HepG2 (cell line): ENCODE measurements around the gene ATG4B. TPM values are rescaled to one million over a fixed set of nuclear protein-coding genes. Genes with fewer than 3 reads are reported as not detected.

ENCODE experiments used
- DMTF1 ChIP-seq: sonication (generic); formaldehyde crosslinking; IDR thresholded peaks from 2 replicates; pipeline ENCODE4 v1.4.0; 2020; ENCODE audit warnings: mild to moderate bottlenecking, missing genetic modification reagents
- FOSL2 ChIP-seq: sonication (generic); formaldehyde crosslinking; IDR thresholded peaks from 2 replicates; pipeline ENCODE4 v1.4.0; 2020; ENCODE audit warnings: missing genetic modification reagents
- KAT7 ChIP-seq: IDR thresholded peaks from 2 replicates; pipeline ENCODE4 v1.6.1; 2018; ENCODE audit warnings: borderline replicate concordance, missing compliant biosample characterization
- NONO ChIP-seq, 2 experiments: fragments of 450-650 bp in 1 of 2; sonication (generic) in 1 of 2; formaldehyde crosslinking in 1 of 2; IDR thresholded peaks in 1 of 2; conservative IDR thresholded peaks in 1 of 2; 2 replicates each; pipeline versions ENCODE4 v1.6.1 to v1.8.0; 2017 to 2022; ENCODE audit warnings: mild to moderate bottlenecking in 1 of 2, missing genetic modification reagents in 1 of 2, moderate library complexity in 1 of 2
- RFX1 ChIP-seq: fragments of 450-650 bp; IDR thresholded peaks from 2 replicates; pipeline ENCODE4 v1.6.1; 2017
- SAP130 ChIP-seq: IDR thresholded peaks from 2 replicates; pipeline ENCODE4 v1.6.1; 2016; ENCODE audit warnings: low read depth
- SMAD9 ChIP-seq: sonication (generic); formaldehyde crosslinking; IDR thresholded peaks from 2 replicates; pipeline ENCODE4 v1.5.1; 2020; ENCODE audit warnings: mild to moderate bottlenecking, missing genetic modification reagents
- U2AF1 ChIP-seq: fragments of 200-400 bp; formaldehyde crosslinking; optimal IDR thresholded peaks from 2 replicates; pipeline ENCODE3; 2017; ENCODE audit warnings: mild to moderate bottlenecking, low read depth, low read length
- ZBED4 ChIP-seq: sonication (generic); formaldehyde crosslinking; IDR thresholded peaks from 2 replicates; pipeline ENCODE4 v1.4.0; 2020; ENCODE audit warnings: missing genetic modification reagents, borderline replicate concordance
- ZNF12 ChIP-seq: sonication (generic); formaldehyde crosslinking; IDR thresholded peaks from 2 replicates; pipeline ENCODE4 v1.5.0; 2020; ENCODE audit warnings: missing genetic modification reagents
- ZNF337 ChIP-seq: sonication (generic); formaldehyde crosslinking; IDR thresholded peaks from 2 replicates; pipeline ENCODE4 v1.5.1; 2020; ENCODE audit warnings: missing genetic modification reagents, low read depth, mild to moderate bottlenecking, borderline replicate concordance
- ZNF354B ChIP-seq: sonication (generic); formaldehyde crosslinking; IDR thresholded peaks from 2 replicates; pipeline ENCODE4 v1.8.0; 2022; ENCODE audit warnings: mild to moderate bottlenecking, missing genetic modification reagents
- ZNF552 ChIP-seq: sonication (generic); formaldehyde crosslinking; IDR thresholded peaks from 2 replicates; pipeline ENCODE4 v1.9.0; 2022; ENCODE audit warnings: missing genetic modification reagents, mild to moderate bottlenecking, borderline replicate concordance
- ZNF629 ChIP-seq: sonication (generic); formaldehyde crosslinking; conservative IDR thresholded peaks from 2 replicates; pipeline ENCODE4 v1.5.0; 2020; ENCODE audit warnings: missing genetic modification reagents
- ZNF660 ChIP-seq: sonication (generic); formaldehyde crosslinking; IDR thresholded peaks from 2 replicates; pipeline ENCODE4 v1.5.1; 2020; ENCODE audit warnings: mild to moderate bottlenecking, low read depth, missing genetic modification reagents, borderline replicate concordance
- ZSCAN29 ChIP-seq: sonication (generic); formaldehyde crosslinking; conservative IDR thresholded peaks from 2 replicates; pipeline ENCODE4 v1.4.0; 2020; ENCODE audit warnings: mild to moderate bottlenecking, missing genetic modification reagents
- polyA plus RNA-seq, 8 experiments: library from polyadenylated mRNA; depleted of rRNA in 3 of 8; stranded (reverse) in 7 of 8; unstranded in 1 of 8; fragments of >200 nt; fragmentation: Illumina TruSeq in 4 of 8; extraction: Trizol in 4 of 8; gene quantifications; 2 replicates each; pipeline versions ENCODE4 v1.2.1 to v1.2.3, GENCODE V29; 2011 to 2016; ENCODE audit warnings: low read depth in 4 of 8, missing spikeins in 1 of 8, mixed read lengths in 1 of 8; ENCODE audit not compliant: insufficient read depth in 1 of 8
- total RNA-seq, 5 experiments: library from RNA; depleted of rRNA; stranded (reverse); fragments of >200 nt; fragmentation: Illumina TruSeq; extraction: Trizol; gene quantifications; 2 replicates each; pipeline ENCODE4 v1.2.3, GENCODE V29; 2016; ENCODE audit warnings: low read depth in 1 of 5
- TF ChIP-seq, protein P1 (sequence below): sonication (generic); formaldehyde crosslinking; IDR thresholded peaks from 2 replicates; pipeline ENCODE4 v1.8.1; 2023; ENCODE audit warnings: mild to moderate bottlenecking, missing genetic modification reagents
- TF ChIP-seq, protein P2 (sequence below): sonication (generic); formaldehyde crosslinking; IDR thresholded peaks from 2 replicates; pipeline ENCODE4 v1.4.0; 2020; ENCODE audit warnings: missing genetic modification reagents, low read depth, mild to moderate bottlenecking, borderline replicate concordance

Gene ATG4B
- total and polyA plus RNA-seq, 2 of the 13 experiments (the other 11 are each of a cell fraction or from before 2014, with no cell fraction given): 95.5 to 239 TPM

- TF ChIP-seq FOSL2 (CRISPR knock-in tag) (peak; percentile 51), ZNF552 (CRISPR knock-in tag) (no peak), ZNF660 (0 out of 2 replicates have a peak, but pooled peaks have one; percentile 37), SMAD9 (CRISPR knock-in tag) (0 out of 2 replicates have a peak, but pooled peaks have one; percentile 62), KAT7 (CRISPR knock-in tag) (peak; percentile 61; the same call in 1 of the 2 replicates), ZBED4 (CRISPR knock-in tag) (peak; percentile 59; the same call in 1 of the 2 replicates), SAP130 (CRISPR knock-in tag) (peak; percentile 95), ZNF354B (CRISPR knock-in tag) (peak; percentile 76; the same call in 1 of the 2 replicates), U2AF1 (no peak), ZSCAN29 (CRISPR knock-in tag) (peak; percentile 55; the same call in 1 of the 2 replicates), ZNF12 (CRISPR knock-in tag) (peak; percentile 77; the same call in 1 of the 2 replicates), NONO (IDR thresholded peaks at IDR 0.05) (no peak), NONO (CRISPR knock-in tag; conservative IDR thresholded peaks at IDR 0.05) (peak; percentile 92), ZNF629 (CRISPR knock-in tag) (peak; percentile 58), ZNF337 (CRISPR knock-in tag) (peak; percentile 95; the same call in 1 of the 2 replicates), DMTF1 (CRISPR knock-in tag) (no peak), RFX1 (no peak)
- TF ChIP-seq, protein P1, sequence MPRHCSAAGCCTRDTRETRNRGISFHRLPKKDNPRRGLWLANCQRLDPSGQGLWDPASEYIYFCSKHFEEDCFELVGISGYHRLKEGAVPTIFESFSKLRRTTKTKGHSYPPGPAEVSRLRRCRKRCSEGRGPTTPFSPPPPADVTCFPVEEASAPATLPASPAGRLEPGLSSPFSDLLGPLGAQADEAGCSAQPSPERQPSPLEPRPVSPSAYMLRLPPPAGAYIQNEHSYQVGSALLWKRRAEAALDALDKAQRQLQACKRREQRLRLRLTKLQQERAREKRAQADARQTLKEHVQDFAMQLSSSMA (CRISPR knock-in tag): peak; percentile 81; the same call in 1 of the 2 replicates
- TF ChIP-seq, protein P2, sequence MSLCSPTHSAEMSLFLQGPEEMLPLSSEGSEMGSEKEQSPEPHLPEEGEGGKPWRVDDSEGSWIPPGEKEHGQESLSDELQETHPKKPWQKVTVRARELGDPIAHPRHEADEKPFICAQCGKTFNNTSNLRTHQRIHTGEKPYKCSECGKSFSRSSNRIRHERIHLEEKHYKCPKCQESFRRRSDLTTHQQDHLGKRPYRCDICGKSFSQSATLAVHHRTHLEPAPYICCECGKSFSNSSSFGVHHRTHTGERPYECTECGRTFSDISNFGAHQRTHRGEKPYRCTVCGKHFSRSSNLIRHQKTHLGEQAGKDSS (CRISPR knock-in tag): peak; percentile 84; the same call in 1 of the 2 replicates
Observed at GRCh38 chr2:241645056-241645914, 7.8 kb downstream of the ATG4B start (continued).
